K562 (cell line): Measurements from ENCODE around the gene MATN1. TPM values are rescaled to one million over a fixed set of nuclear protein-coding genes. Genes with fewer than 3 reads are reported as not detected.

Experiments used
- BACH1 ChIP-seq: fragments of 200-800 bp; sonication (Bioruptor generic); IDR thresholded peaks from 2 replicates; pipeline ENCODE4 v1.6.1; 2016; ENCODE audit warnings: missing genetic modification characterization, missing compliant biosample characterization
- BHLHE40 ChIP-seq: IDR thresholded peaks from 2 replicates; pipeline ENCODE4 v1.6.1; 2011; ENCODE audit warnings: low read length, improper control_type of control experiment
- CCNT2 ChIP-seq: IDR thresholded peaks from 2 replicates; pipeline ENCODE4 v1.6.1; 2011; ENCODE audit warnings: borderline replicate concordance, low read depth, mild to moderate bottlenecking, moderate library complexity, mixed read lengths, low read length; ENCODE audit not compliant: insufficient read length; ENCODE audit errors: extremely low read depth
- E2F5 ChIP-seq: sonication (generic); formaldehyde crosslinking; IDR thresholded peaks from 2 replicates; pipeline ENCODE4 v1.8.0; 2022; ENCODE audit warnings: mild to moderate bottlenecking, missing genetic modification reagents
- FOXK2 ChIP-seq, 2 experiments: fragments of 450-650 bp; IDR thresholded peaks in 1 of 2; conservative IDR thresholded peaks in 1 of 2; 2 replicates each; pipeline ENCODE4 v1.6.1; 2016; ENCODE audit warnings: low read depth in 2 of 2, mild to moderate bottlenecking in 1 of 2
- GATAD2A ChIP-seq: fragments of 450-650 bp; IDR thresholded peaks from 2 replicates; pipeline ENCODE4 v1.6.1; 2017
- LARP7 ChIP-seq: fragments of 450-650 bp; IDR thresholded peaks from 2 replicates; pipeline ENCODE4 v1.6.1; 2016
- NFATC3 ChIP-seq: fragments of 450-650 bp; IDR thresholded peaks from 2 replicates; pipeline ENCODE4 v1.6.1; 2017; ENCODE audit warnings: mild to moderate bottlenecking
- PTBP1 ChIP-seq: fragments of 200-400 bp; formaldehyde crosslinking; IDR thresholded peaks from 2 replicates; pipeline ENCODE4 v1.6.1; 2017; ENCODE audit warnings: low read depth, low read length
- ZNF24 ChIP-seq: fragments of 450-650 bp; IDR thresholded peaks from 2 replicates; pipeline ENCODE4 v1.6.1; 2016
- ZNF324 ChIP-seq: fragments of 250-450 bp; sonication (Bioruptor Pico); IDR thresholded peaks from 2 replicates; pipeline ENCODE4 v1.4.0; 2020; ENCODE audit warnings: mild to moderate bottlenecking
- ZNF551 ChIP-seq: fragments of 250-450 bp; sonication (Bioruptor Pico); IDR thresholded peaks from 2 replicates; pipeline ENCODE4 v1.5.0; 2021; ENCODE audit warnings: mild to moderate bottlenecking, moderate library complexity
- ZNF740 ChIP-seq, 3 experiments: fragments of 200-800 bp in 1 of 3; sonication (Bioruptor generic) in 1 of 3; sonication (generic) in 1 of 3; formaldehyde crosslinking in 1 of 3; IDR thresholded peaks; 2 replicates each; pipeline versions ENCODE4 v1.6.1 to v1.8.0; 2016 to 2022; ENCODE audit warnings: mild to moderate bottlenecking in 2 of 3, missing compliant biosample characterization in 2 of 3, missing genetic modification characterization in 2 of 3, missing genetic modification reagents in 1 of 3
- ZNF778 ChIP-seq: fragments of 450-650 bp; formaldehyde crosslinking; IDR thresholded peaks from 2 replicates; pipeline ENCODE4 v1.4.0; 2020; ENCODE audit warnings: mild to moderate bottlenecking, moderate library complexity
- polyA plus RNA-seq, 8 experiments: library from polyadenylated mRNA; depleted of rRNA in 4 of 8; stranded (reverse) in 5 of 8; unstranded in 3 of 8; fragments of >200 nt; fragmentation: Nextera tagmentation in 2 of 8; fragmentation: Illumina TruSeq in 1 of 8; extraction: Ambion mirVana in 2 of 8; extraction: Trizol in 1 of 8; gene quantifications; 2 replicates each; pipeline versions ENCODE4 v1.2.1 to v1.2.3, GENCODE V29; 2011 to 2014; ENCODE audit warnings: inconsistent platforms in 1 of 8, missing spikeins in 1 of 8
- total RNA-seq, 7 experiments: library from RNA; depleted of rRNA in 6 of 7; stranded (reverse); fragments of >200 nt in 6 of 7; fragmentation: Illumina TruSeq in 2 of 7; extraction: Trizol in 2 of 7; gene quantifications; 2 replicates each; pipeline versions ENCODE4 v1.2.1 to v1.2.3, GENCODE V29; 2011 to 2021; ENCODE audit warnings: low replicate concordance in 1 of 7
- TF ChIP-seq, protein P1 (sequence below): fragments of 450-650 bp; IDR thresholded peaks from 2 replicates; pipeline ENCODE4 v1.6.1; 2017; ENCODE audit warnings: antibody characterized with exemption, mild to moderate bottlenecking
- TF ChIP-seq, protein P2 (sequence below): IDR thresholded peaks from 2 replicates; pipeline ENCODE4 v1.6.1; 2011; ENCODE audit not compliant: insufficient read length; ENCODE audit errors: extremely low read depth
- TF ChIP-seq, protein P3 (sequence below): sonication (generic); formaldehyde crosslinking; IDR thresholded peaks from 2 replicates; pipeline ENCODE4 v1.8.0; 2022; ENCODE audit warnings: missing genetic modification reagents, mild to moderate bottlenecking, borderline replicate concordance

MATN1 gene
- total and polyA plus RNA-seq, 9 of the 15 experiments (the other 6 are each of a cell fraction or from before 2014, with no cell fraction given), result 0.10 to 2.3 (median 1.2) TPM

- TF ChIP-seq, protein P1, sequence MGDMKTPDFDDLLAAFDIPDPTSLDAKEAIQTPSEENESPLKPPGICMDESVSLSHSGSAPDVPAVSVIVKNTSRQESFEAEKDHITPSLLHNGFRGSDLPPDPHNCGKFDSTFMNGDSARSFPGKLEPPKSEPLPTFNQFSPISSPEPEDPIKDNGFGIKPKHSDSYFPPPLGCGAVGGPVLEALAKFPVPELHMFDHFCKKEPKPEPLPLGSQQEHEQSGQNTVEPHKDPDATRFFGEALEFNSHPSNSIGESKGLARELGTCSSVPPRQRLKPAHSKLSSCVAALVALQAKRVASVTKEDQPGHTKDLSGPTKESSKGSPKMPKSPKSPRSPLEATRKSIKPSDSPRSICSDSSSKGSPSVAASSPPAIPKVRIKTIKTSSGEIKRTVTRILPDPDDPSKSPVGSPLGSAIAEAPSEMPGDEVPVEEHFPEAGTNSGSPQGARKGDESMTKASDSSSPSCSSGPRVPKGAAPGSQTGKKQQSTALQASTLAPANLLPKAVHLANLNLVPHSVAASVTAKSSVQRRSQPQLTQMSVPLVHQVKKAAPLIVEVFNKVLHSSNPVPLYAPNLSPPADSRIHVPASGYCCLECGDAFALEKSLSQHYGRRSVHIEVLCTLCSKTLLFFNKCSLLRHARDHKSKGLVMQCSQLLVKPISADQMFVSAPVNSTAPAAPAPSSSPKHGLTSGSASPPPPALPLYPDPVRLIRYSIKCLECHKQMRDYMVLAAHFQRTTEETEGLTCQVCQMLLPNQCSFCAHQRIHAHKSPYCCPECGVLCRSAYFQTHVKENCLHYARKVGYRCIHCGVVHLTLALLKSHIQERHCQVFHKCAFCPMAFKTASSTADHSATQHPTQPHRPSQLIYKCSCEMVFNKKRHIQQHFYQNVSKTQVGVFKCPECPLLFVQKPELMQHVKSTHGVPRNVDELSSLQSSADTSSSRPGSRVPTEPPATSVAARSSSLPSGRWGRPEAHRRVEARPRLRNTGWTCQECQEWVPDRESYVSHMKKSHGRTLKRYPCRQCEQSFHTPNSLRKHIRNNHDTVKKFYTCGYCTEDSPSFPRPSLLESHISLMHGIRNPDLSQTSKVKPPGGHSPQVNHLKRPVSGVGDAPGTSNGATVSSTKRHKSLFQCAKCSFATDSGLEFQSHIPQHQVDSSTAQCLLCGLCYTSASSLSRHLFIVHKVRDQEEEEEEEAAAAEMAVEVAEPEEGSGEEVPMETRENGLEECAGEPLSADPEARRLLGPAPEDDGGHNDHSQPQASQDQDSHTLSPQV, result peak; percentile 99
- TF ChIP-seq ZNF740 (CRISPR knock-in tag; IDR thresholded peaks at IDR 0.05) (0 out of 2 replicates have a peak, but pooled peaks have one; percentile 59), ZNF740 (tag; IDR thresholded peaks at IDR 0.05) (peak in 1 of 2 experiments; percentile 83; a peak in 3 of 4 replicates), ZNF551 (no peak), FOXK2 (conservative IDR thresholded peaks at IDR 0.05 in 1 of 2, IDR thresholded peaks at IDR 0.05 in 1 of 2; ENCODE audit: low read depth in 2 of 2) (peak; percentile 87 to 88), PTBP1 (peak; percentile 92), BHLHE40 (peak; percentile 95), BACH1 (peak; percentile 89), NFATC3 (peak; percentile 89), GATAD2A (peak; percentile 100), CCNT2 (peak; percentile 100), E2F5 (peak; percentile 57; the same call in 1 of the 2 replicates), LARP7 (peak; percentile 98), ZNF24 (peak; percentile 86), ZNF778 (CRISPR knock-in tag) (no peak), ZNF324 (CRISPR knock-in tag) (no peak)
- TF ChIP-seq, protein P2, sequence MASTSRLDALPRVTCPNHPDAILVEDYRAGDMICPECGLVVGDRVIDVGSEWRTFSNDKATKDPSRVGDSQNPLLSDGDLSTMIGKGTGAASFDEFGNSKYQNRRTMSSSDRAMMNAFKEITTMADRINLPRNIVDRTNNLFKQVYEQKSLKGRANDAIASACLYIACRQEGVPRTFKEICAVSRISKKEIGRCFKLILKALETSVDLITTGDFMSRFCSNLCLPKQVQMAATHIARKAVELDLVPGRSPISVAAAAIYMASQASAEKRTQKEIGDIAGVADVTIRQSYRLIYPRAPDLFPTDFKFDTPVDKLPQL, result no peak
- TF ChIP-seq, protein P3, sequence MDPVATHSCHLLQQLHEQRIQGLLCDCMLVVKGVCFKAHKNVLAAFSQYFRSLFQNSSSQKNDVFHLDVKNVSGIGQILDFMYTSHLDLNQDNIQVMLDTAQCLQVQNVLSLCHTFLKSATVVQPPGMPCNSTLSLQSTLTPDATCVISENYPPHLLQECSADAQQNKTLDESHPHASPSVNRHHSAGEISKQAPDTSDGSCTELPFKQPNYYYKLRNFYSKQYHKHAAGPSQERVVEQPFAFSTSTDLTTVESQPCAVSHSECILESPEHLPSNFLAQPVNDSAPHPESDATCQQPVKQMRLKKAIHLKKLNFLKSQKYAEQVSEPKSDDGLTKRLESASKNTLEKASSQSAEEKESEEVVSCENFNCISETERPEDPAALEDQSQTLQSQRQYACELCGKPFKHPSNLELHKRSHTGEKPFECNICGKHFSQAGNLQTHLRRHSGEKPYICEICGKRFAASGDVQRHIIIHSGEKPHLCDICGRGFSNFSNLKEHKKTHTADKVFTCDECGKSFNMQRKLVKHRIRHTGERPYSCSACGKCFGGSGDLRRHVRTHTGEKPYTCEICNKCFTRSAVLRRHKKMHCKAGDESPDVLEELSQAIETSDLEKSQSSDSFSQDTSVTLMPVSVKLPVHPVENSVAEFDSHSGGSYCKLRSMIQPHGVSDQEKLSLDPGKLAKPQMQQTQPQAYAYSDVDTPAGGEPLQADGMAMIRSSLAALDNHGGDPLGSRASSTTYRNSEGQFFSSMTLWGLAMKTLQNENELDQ (CRISPR knock-in tag), result no peak
Observed at GRCh38 chr1:30768830-30769718, 45.7 kb upstream of the MATN1 start (continued).
